Stimulated activated CD4-positive, alpha-beta T cell treated with anti-CD3 and anti-CD28 coated beads, Interleukin-12 subunit alpha, Interleukin-12 subunit beta, amount 100 ng/mL, for 48 hours (primary cell): ENCODE results near the gene COL18A1.
"Not testable (repeated sequence)": the region's sequence is repeated elsewhere in the genome, so short reads cannot be mapped to it uniquely, and the experiment has no call there.

Experiments
- DNase-seq, 3 donors: peaks; one replicate each; pipeline ENCODE4 v3.0.0-alpha.2; 2020; ENCODE audit warnings: low read depth in 2 of 3, low spot score in 1 of 3

COL18A1 gene

DNA sequence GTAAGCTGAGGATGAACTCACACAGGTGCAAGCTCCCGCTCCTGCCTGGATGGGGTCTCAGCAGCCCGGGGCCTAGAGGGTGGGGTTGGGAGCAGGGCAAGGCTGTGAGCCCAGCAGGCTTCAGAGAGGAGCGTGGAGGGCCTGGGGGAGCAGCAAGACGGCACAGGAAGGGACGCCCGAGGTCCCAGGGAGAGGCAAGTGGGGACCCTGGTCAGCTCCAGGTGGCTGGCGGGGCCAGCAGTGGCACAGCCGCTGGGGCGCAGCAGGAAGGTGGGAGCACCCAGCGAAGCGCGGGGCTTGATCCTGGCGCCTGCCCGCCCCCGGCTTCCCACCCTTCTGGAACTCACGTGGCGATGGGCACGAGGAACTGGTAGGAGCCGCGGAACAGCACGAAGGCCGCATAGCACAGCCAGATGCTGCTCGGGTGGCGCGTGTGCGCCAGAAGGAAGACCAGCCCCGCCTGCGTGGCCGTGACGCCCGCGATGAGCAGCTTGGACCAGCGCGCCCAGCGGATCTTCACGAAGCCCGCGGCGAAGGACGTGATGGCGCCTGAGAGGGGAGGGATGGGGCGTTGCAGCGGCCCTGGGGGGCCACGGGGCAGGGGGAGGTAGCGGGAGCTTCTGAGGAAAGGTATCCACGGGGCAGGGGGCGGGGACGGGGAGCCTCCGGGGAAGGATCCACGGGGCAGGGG, 125.6 kb downstream of the COL18A1 start:
- no peak for DNase-seq

DNA sequence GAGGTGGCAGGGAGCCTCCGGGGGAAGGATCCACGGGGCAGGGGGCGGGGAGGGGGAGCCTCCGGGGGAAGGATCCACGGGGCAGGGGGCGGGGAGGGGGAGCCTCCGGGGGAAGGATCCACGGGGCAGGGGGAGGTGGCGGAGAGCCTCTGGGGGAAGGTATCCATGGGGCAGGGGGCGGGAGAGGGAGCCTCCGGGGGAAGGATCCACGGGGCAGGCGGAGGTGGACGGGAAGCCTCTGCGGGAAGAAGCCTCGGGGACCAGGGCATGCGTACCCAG, 126.1 kb downstream of the COL18A1 start:
- not testable (repeated sequence) for DNase-seq

DNA sequence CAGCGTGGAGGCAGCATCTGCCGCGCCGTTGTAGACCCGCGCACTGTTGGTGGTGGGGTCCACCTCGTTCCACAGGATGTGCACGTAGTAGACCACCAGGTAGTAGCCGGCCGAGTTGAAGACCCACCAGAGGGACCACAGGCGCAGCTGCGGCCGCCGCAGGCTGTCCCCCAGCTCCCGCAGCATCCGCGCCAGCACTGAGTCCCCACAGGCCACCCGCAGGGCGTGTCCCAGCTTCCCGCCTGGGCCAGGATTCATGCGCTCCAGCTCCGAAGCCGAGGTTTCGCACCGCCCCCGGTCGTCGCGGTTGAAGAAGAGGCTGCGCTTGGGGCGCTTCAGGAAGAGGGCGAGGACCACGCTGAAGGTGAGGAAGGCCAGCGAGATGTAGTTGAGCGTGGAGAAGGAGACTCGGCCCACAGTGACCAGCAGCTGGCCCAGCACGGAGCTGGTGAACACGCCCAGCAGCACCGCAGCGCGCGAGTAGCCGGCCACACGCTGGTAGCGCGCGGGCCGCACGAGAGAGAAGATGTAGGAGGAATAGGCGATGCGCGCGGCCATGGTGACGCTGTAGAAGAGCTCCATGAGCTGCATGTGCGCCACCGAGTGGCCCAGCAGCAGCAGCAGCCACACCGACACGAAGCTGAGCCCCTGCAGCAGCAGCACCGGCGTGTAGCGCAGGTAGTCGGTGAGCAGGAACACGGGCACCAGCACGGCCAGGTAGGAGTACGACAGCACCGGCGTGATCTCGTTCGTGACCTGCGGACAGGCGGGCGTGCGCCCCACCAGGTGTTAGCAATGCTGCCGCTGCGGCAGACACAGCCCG, 126.6 kb downstream of the COL18A1 start:
- DNase-seq, result no peak

DNA sequence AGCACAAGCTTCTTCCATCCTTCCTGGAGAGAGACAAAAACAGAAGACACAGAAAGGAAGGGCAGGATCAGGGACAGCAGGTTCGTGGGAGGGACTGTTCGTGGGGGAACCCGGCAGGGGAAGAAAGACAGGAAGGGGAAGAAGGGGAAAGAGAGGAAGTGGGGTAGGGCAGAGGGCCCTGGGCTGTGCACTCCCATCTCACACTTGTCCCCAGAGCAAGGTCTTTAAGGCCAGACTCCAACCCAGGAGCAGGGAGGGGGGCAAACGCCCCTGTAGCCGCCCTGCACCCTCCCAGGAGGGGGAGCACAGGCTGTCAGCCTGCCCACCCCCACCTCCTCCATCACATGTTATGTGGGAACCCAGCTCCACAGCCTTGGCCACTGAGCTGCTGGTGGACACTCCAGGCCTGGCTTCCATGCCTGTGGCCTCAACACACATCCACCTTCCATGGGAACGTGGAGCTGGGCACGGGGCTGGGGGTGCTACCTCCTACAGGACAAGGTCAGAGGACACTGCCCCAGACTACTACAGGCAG, 127.9 kb downstream of the COL18A1 start:
- DNase-seq, result no peak

DNA sequence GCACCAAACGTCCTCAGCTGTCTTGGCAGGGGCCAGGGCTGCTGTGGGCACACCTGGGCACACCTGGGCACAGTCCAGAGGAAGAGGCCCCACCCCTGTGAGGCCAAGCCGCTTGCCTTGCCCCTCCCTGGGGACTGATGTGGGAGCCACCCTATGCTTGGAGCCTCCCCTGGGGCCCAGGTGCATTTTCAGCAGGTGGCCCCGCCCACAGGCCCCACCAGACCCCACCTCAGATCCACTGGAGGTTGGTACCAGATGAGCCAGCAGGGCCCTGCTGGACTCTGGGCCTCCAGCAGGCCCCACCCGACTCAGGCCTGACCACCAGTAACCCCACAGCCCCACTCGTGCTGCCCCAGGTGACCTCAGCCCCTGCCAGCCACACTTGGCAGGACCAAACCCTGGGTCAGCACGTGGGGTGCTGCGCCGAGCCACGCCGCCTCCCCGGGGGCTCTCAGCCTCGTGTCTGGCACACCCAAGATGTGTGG, 128.4 kb downstream of the COL18A1 start:
- DNase-seq, result no peak

DNA sequence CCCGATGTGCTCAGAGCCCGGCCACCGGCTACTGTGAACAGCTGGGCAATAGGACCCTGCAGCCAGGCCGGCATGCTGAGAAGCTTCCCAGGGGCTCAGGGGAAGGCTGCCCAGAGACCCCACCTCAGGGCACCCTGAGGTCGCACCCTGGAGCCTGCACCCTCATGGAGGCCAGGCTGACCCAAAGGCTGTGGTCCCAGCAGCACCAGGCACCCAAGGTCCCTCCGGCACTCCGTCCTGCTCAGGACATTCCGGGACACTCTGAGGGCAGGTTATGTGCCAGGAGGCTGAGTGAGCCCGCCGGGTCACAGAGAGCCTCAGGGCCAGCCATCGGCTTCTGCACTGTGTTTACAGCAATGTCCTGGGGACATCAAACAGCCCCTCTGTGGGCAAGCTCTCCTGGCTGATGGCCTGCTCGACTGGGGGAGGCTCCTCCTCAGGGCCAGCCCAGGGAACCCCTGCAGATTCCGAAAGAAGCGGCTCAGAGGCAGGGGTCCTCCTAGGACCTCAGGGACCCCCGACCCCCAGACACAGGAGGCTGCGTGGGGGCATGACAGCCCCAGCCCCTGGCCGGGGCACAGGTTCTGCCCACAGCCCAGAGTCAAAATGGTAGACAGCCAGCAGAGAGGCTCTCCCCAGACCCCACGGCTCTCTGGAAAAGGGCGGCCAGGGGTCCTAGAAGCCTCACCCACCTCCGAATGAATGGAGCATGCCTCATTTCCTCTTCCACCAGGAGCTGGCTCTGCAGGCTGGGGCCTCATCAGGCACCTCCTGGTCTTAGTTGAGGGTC, 129.1 kb downstream of the COL18A1 start:
- DNase-seq, result no peak

DNA sequence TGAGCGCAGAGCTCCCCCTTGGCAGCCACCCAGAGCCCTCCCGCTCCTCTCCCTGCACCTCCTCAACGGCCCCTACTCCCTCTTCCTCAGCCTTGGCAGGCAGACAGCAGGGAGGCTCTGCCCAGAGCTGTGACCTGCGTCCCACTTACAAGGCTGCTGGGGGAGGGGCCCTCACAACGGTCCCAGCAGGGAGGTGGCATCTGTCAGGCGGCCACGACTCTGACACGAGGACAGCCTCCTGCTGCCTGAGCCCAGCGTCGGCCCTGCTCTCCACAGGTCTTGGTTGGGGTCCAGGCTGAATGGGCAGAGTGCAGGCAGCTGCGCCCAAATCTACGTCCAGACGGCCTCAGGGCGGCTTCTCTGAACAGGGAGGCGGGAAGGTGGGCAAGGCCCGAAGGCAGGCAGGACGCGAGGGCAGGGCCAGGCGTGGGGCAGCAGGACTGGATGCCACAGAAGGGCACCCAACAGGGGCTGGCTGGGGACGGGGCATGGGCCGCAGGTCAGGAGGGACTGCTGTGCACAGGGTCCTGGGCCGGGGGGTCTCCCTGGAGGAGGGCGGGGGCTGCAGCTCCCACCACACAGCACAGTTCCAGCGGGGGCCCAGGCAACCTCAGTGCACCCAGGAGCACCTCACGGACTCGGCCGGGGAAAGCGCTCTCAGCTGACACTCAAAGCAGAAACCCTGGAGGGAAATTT, 129.8 kb downstream of the COL18A1 start:
- DNase-seq, result no peak

DNA sequence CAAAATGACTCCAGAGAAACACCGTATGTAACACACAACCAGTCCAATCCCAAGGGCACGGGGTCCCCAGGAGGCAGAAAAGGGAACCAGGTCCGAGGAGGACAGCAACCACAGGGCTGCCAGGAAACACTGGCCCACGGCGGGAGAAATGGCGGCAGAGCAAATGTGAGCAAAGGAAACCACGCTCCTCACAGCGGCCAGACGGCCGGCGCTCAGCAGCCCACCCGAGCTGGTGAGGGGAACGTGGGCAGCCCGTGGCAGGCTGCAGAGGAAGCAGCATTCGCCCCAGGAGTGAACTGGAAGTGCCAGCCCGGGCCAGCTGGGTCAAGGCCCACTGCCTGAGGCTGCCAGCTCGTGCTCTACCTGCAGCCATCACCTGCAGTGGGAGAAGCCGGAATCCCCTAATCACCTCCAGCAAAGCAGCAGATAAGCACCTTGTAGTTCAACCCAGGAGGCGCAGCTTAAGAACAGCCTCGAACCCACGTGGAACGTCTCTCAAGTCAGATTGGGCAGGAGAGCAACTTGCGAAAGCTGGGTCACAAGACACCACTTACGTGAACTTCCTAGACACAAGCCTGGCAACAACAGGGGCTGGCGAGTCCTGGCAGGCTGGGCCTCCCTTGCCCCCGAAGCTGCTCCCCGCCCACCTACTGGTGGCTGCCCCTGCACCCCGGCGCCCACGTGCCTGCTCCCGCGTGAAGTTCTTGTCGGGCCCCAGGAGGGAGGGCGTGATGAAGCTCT, 130.5 kb downstream of the COL18A1 start:
- DNase-seq, result no peak

DNA sequence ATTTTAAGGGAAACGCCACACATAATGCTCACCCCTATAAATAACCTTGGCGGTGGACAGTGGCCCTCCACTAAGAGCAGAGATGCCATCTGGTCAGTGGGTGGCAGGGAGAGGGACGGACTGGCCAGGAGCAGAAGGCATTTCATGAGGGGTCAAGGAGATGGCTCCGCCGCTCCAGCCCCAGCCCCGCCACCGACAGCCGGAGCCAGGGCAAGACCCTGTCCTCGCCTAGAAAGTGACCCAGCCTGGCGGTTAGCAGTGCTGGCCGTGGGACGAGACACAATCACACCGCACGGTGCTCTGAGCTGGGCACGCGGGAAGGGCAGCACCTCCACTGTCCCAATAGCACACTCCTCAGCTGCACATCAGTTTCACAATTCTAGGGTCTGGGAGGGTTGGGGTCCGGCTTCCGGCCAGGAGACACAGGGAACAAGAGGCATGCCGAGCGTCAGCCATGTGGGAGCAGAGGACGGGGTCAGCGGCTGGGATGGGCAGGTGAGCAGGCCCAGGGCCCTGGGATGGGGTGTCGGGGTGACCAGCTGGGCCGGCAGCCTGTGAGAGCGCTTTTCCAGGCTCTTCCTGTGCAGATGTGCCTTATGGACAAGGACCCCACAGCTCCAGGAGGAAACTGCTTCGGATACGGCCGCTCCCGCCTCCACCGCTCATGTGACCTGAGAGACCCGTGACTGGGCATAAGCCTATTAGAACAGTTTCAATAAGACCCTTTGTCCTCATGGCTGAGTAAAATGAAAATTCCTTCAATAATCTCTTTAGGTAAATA, 131.5 kb downstream of the COL18A1 start:
- no peak for DNase-seq

DNA sequence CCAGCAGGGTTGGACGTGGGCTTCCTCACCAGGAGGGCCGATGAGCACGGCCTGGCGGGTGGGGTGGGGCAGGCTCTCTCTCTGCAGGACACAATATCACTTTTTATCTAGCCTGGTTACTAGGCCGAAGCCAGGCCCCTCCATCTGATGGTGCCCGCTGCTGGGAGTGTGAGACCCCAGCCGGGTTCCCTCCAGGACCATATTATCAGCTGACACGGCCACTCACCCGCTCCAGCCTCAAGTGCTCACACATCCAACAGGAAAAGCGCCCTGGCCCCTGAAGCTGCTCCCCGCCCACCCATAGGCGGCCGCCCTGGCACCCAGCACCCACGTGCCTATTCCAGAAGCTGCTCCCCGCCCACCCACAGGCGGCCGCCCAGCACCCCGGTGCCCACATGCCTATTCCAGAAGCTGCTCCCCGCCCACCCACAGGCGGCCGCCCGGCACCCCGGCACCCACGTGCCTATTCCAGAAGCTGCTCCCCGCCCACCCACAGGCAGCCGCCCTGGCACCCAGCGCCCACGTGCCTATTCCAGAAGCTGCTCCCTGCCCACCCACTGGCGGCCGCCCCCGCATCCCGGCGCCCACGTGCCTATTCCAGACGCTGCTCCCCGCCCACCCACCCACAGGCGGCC, 132.3 kb downstream of the COL18A1 start:
- DNase-seq, result no peak

DNA sequence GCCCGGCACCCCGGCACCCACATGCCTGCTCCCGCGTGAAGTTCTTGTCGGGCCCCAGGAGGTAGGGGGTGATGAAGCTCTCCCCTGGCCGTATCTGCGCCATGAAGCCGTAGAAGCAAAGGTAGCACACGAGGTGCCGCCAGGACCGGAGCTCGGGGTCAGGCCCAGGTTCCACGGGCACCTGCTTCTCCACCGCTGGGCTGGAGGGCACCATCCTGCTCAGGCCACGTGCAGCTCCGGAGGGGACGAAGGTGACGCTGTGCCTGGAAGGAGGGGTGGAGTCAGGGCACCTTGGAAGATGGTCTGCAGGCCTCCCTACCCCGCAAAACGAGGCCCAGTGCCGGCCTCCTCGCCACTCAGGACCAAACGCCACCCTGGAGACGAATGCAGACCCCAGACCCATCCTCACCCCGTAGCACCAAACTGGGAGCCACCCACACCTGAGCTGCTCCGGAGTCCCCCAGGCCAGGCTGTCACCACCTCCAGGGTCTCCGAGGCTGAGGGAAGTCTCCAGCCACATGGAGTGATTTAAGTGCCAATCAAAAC, 132.9 kb downstream of the COL18A1 start:
- no peak for DNase-seq

DNA sequence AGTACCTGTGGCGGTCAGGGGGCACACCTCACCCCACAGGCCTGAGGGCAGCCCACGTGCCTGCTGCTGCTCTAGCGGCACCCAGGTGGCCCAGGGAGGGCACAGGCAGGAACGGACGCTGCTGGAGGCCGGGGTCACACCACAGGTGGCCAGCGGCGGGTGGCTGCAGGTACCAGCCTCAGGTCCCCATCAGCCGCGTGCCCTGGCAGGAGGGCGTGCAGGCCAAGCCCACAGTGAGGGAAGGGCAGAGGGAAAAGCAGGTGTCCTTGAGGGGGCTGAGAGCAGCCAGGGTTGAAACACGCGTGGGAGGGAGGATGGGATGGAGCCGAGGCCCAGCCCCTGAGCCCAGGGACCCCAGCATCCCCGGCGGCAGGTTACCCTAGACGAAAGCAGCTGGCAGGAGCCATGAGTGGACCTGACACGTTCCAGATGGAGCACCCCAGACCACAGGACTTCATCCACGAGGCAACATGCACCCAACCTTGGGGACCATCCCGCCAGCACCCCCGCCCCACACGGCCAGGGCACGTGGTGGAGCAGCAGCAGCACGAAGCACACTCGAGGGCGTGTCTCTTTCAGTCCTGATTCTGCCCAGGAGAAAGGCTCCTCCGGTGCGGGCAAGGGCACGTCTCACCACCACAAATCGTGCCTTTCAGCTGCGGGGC, 133.5 kb downstream of the COL18A1 start:
- no peak for DNase-seq

DNA sequence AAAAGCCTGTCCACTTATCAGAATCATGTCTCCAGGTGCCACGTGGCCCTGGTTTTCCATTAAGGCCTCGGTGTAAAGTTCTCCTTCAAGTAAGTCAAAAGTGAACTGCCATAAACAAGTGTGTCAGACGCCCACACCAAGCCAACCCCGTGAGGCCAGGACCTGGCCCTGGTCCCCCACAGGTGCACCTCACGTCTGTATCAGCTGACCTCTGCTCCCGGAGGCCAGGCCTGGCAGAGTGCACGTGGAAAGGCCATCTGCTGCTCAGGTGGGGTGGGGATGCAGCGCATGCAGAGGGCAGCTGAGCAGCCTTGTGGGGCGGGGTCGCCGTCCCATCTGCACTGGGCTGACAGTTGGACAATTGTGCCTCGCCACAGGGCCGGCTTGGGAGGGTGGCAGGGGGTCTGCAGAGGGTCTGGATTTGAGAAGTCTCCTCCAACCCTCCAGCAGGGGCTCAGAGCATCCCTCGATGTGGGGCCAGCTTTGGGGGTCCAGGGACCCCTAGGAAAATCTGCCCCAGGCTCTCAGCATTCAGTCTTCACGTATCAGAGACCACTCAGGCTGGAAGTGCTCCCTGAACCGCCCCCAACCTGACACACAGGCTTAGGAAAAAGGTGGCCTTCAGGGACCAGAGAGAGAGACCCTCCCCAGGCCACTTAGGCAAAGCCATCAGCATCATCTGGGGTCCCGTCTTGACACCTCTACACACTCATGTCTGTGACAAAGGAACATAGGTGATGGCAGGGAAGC, 134.3 kb downstream of the COL18A1 start:
- no peak for DNase-seq

DNA sequence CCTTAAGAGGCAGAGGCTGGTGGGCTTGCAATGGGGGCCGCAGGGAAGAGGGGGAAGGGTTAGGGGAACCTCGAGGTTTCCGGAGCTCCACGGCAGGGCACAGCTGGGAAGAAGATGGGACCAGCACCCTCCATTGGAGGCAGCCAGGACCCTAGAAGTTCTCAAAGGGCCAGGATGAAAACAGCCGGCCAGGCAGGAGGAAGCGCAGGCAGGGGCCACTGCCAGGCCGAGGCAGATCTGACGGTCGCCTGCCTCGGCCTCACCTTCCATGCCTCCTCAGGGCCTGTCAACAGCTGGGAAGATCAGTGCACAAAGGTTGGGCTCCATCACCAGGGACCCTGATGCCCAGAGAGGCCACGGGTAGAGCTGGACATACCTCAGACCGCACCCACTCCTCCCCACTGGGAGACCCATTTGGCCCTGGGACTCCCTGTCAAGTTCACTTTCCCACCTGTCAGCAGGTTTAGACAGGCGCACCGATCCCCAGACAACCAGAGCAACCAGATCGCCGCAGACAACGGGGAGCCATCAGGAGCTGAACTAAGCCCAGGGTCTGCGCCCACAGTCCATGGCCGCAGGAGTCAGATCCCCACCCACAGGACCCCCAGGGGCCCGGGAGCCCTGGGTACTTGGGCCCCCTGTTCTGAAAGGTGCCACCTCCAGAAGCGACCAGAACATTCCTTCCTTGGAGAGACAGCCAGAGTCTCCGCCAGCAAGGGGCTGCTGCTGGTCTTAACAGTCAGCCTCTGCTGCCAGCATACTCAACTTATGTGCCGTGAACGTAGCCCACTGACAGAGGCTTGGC, 135.0 kb downstream of the COL18A1 start:
- DNase-seq, result no peak

DNA sequence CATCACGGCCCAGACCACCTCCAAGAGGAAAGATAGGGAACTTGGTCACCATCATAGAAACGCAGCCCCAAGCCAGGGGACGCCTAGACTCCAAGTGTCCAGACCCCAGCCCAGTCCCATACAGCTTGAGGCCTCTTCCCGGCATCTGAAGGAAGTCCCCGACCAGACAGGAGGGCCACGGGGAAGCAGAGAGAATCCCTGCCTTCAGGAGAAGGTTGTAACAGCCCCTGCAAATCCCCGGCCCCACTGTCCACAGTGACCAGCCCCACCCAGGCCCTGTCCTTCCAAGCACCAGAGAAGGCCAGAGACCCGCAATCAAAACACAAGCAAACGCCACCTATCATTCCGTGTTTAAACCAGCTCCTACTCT, 135.6 kb downstream of the COL18A1 start:
- no peak for DNase-seq

DNA sequence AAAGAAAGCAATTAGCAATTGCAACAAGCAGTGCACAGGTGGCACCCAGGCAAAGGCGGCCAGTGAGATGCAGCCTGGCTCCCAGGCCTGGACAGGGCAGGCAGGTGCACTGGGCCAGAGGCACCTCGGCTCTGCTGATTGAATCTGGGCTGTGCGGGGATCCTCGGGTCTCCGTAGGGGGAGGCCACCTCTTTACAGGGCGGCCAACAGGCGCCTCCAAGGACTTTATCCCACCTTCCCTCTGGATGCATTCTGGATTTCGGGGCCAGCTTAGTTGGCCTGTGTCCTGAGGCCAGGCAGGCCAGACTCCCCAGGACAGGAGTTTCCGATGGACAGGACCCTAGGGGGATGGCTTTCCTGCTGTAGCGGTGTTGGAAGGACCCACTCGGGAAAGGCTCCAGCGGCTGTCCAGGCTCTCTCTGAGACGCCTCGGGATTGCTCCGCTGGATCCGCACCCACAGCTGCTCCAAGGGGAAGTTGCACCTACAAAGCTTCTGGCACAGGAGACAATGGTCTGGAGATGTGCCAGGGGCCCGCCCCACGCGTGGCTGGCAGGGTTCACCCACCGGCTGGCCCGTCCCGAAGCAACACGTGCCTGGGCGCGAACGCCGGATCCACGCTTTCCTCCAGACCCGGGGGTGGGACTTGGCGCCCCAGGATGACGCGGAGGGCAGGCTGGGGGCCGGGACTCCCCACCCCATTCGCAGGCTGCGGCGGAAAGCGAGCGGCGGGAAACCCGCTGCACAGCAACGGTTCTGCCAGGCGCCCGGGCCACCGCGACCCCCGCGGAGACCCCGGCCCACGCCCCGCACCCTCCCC, 136.5 kb downstream of the COL18A1 start:
- peak; percentile 66 to 79 (median 77) for DNase-seq
